Measurements from ENCODE around the gene FMO4. TPM values are rescaled to one million over a fixed set of nuclear protein-coding genes. Genes with fewer than 3 reads are reported as not detected.

FMO4 gene
- total RNA-seq, 1 experiment from 2014 or later = 0.33 TPM

Other genes with a start within 250 kb of the FMO4 start
- gene FMO3, start 223.3 kb upstream of the FMO4 start, total RNA-seq (2021; ENCODE audit: unreplicated experiment) = not detected
- gene FMO2, start 128.9 kb upstream of the FMO4 start, total RNA-seq (2021; ENCODE audit: unreplicated experiment) = 0.08 TPM
- not detected for gene FMO1, start 65.7 kb upstream of the FMO4 start, total RNA-seq (2021; ENCODE audit: unreplicated experiment)
- gene PRRC2C, start 171.3 kb downstream of the FMO4 start, total RNA-seq (2021; ENCODE audit: unreplicated experiment) = 145 TPM

Data from Panc1 (cell line).